NB4 (cell line): ENCODE measurements around the gene COMMD1.

Source experiments
- DNase-seq: peaks from one replicate; pipeline ENCODE4 v3.0.0; 2010; ENCODE audit warnings: low read depth
- H3K4me3 ChIP-seq: one replicate; pipeline ENCODE4 v1.5.1; 2011; ENCODE audit warnings: mild to moderate bottlenecking, low read depth, low read length, moderate library complexity
- CTCF ChIP-seq: IDR thresholded peaks from one replicate; pipeline ENCODE4 v1.5.1; 2012; ENCODE audit warnings: low read depth, low read length
- MAX ChIP-seq: IDR thresholded peaks from 2 replicates; pipeline ENCODE4 v1.6.1; 2011; ENCODE audit warnings: low read depth, low read length
- MYC ChIP-seq: IDR thresholded peaks from 2 replicates; pipeline ENCODE4 v1.6.1; 2011; ENCODE audit warnings: low read depth, low read length
- POLR2A ChIP-seq: IDR thresholded peaks from 2 replicates; pipeline ENCODE4 v1.6.1; 2011; ENCODE audit warnings: mild to moderate bottlenecking; ENCODE audit not compliant: insufficient read length; ENCODE audit errors: extremely low read depth

The COMMD1 gene

GRCh38 chr2:62177392-62178049 lies 272.0 kb downstream of the COMMD1 start:
- TF ChIP-seq MAX (no peak), POLR2A (no peak), CTCF (no peak), MYC (no peak)
- H3K4me3 ChIP-seq, result no peak overlapping the region
- no peak for DNase-seq

GRCh38 chr2:62178741-62179271 lies 273.3 kb downstream of the COMMD1 start:
- DNase-seq, result no peak

GRCh38 chr2:62180975-62181374 lies 275.5 kb downstream of the COMMD1 start:
- no peak overlapping the region for H3K4me3 ChIP-seq
- TF ChIP-seq POLR2A (no peak), MAX (no peak), CTCF (no peak), MYC (no peak)
- DNase-seq, result peak; percentile 48

More at GRCh38 chr2:62178741-62179271, 273.3 kb downstream of the COMMD1 start:
- TF ChIP-seq POLR2A, result no peak
- no peak for TF ChIP-seq CTCF
- TF ChIP-seq MYC, result no peak
- no peak for TF ChIP-seq MAX
- no peak overlapping the region for H3K4me3 ChIP-seq

- no peak overlapping the region for H3K4me3 ChIP-seq
- no peak for DNase-seq
- TF ChIP-seq CTCF, result no peak
- no peak for TF ChIP-seq MAX
- TF ChIP-seq POLR2A, result no peak
- TF ChIP-seq MYC, result no peak
Observed at GRCh38 chr2:62181843-62182242, 276.4 kb downstream of the COMMD1 start.

GRCh38 chr2:62184512-62185230 lies 279.2 kb downstream of the COMMD1 start:
- no peak overlapping the region for H3K4me3 ChIP-seq
- DNase-seq, result no peak
- TF ChIP-seq MAX (no peak), MYC (no peak), POLR2A (no peak), CTCF (no peak)
